Panc1 (cell line): ENCODE measurements around the gene CDK11B.
"Not testable (repeated sequence)": the region's sequence is repeated elsewhere in the genome, so short reads cannot be mapped to it uniquely, and the experiment has no call there.

Experiments used
- POLR2AphosphoS5 ChIP-seq: IDR thresholded peaks from 2 replicates; pipeline ENCODE4 v1.6.1; 2012; ENCODE audit warnings: mild to moderate bottlenecking, low read depth, low read length, moderate library complexity
- REST ChIP-seq, 2 experiments: IDR thresholded peaks; 2 replicates each; pipeline ENCODE4 v1.6.1; 2011 to 2012; ENCODE audit warnings: low read depth in 2 of 2, control low read depth in 1 of 2, low read length in 1 of 2, mild to moderate bottlenecking in 1 of 2, moderate library complexity in 1 of 2; ENCODE audit not compliant: insufficient read depth in 1 of 2
- SIN3A ChIP-seq: IDR thresholded peaks from 2 replicates; pipeline ENCODE4 v1.6.1; 2012; ENCODE audit warnings: low read depth, mild to moderate bottlenecking, low read length, moderate library complexity, borderline replicate concordance; ENCODE audit not compliant: insufficient read depth
- TCF7L2 ChIP-seq: IDR thresholded peaks from 2 replicates; pipeline ENCODE4 v1.6.1; 2011; ENCODE audit warnings: mild to moderate bottlenecking, low read depth, low read length, inconsistent platforms
- TF ChIP-seq, protein P1 (sequence below): fragments of 450-650 bp; IDR thresholded peaks from 2 replicates; pipeline ENCODE4 v1.5.1; 2017; ENCODE audit warnings: mild to moderate bottlenecking

GRCh38 chr1:1676087-1676486, 17.3 kb upstream of the CDK11B start:
- TF ChIP-seq, protein P1, sequence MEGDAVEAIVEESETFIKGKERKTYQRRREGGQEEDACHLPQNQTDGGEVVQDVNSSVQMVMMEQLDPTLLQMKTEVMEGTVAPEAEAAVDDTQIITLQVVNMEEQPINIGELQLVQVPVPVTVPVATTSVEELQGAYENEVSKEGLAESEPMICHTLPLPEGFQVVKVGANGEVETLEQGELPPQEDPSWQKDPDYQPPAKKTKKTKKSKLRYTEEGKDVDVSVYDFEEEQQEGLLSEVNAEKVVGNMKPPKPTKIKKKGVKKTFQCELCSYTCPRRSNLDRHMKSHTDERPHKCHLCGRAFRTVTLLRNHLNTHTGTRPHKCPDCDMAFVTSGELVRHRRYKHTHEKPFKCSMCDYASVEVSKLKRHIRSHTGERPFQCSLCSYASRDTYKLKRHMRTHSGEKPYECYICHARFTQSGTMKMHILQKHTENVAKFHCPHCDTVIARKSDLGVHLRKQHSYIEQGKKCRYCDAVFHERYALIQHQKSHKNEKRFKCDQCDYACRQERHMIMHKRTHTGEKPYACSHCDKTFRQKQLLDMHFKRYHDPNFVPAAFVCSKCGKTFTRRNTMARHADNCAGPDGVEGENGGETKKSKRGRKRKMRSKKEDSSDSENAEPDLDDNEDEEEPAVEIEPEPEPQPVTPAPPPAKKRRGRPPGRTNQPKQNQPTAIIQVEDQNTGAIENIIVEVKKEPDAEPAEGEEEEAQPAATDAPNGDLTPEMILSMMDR: not testable (repeated sequence)
- not testable (repeated sequence) for TF ChIP-seq TCF7L2; POLR2AphosphoS5; REST (IDR thresholded peaks at IDR 0.05; ENCODE audit: insufficient read depth in 1 of 2, low read depth in 2 of 2, low read length in 1 of 2); SIN3A
